K562 (cell line): ENCODE data around the gene ZNF362.

Experiments
- POLR2A ChIP-seq: fragments of 450-650 bp; conservative IDR thresholded peaks from 2 replicates; pipeline ENCODE4 v1.6.1; 2016
- ZBTB33 ChIP-seq: sonication (generic); formaldehyde crosslinking; IDR thresholded peaks from 2 replicates; pipeline ENCODE4 v1.8.1; 2023; ENCODE audit warnings: mild to moderate bottlenecking, missing genetic modification reagents
- TF ChIP-seq, protein P1 (sequence below): sonication (generic); formaldehyde crosslinking; IDR thresholded peaks from 2 replicates; pipeline ENCODE4 v1.9.0; 2022; ENCODE audit warnings: mild to moderate bottlenecking, missing genetic modification reagents

GRCh38 chr1:33275195-33275594 is 18.9 kb downstream of the ZNF362 start:
- TF ChIP-seq ZBTB33 (CRISPR knock-in tag) (no peak), POLR2A (no peak)
- TF ChIP-seq, protein P1, sequence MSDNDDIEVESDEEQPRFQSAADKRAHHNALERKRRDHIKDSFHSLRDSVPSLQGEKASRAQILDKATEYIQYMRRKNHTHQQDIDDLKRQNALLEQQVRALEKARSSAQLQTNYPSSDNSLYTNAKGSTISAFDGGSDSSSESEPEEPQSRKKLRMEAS (CRISPR knock-in tag): peak; percentile 53
